ENCODE data around the gene NAALADL2. TPM values are rescaled to one million over a fixed set of nuclear protein-coding genes. Genes with fewer than 3 reads are reported as not detected.

NAALADL2 gene
- total RNA-seq, 6 donors from 2014 or later = 4.4 to 12.6 (median 6.3) TPM

GRCh38 chr3:175226444-175226843 is 367.3 kb downstream of the NAALADL2 start:
- no peaks in the 10 kb centered on the region for H3K9me3 ChIP-seq
- no peak overlapping the region for H3K27ac ChIP-seq
- no peaks in the 10 kb centered on the region for H3K27me3 ChIP-seq
- H3K4me3 ChIP-seq = no peak overlapping the region
- no peaks in the 10 kb centered on the region for H3K36me3 ChIP-seq
- DNase-seq = no peak
- WGBS, 2 donors = 89 to 91% methylated on average over 3 of the region's 3 CpGs
- ATAC-seq (ENCODE audit: low FRiP score in 2 of 2) = no peak
- no peaks in the 10 kb centered on the region for H3K4me1 ChIP-seq
- TF ChIP-seq POLR2A (IDR thresholded peaks at IDR 0.05) = no peak
- TF ChIP-seq, protein P1, sequence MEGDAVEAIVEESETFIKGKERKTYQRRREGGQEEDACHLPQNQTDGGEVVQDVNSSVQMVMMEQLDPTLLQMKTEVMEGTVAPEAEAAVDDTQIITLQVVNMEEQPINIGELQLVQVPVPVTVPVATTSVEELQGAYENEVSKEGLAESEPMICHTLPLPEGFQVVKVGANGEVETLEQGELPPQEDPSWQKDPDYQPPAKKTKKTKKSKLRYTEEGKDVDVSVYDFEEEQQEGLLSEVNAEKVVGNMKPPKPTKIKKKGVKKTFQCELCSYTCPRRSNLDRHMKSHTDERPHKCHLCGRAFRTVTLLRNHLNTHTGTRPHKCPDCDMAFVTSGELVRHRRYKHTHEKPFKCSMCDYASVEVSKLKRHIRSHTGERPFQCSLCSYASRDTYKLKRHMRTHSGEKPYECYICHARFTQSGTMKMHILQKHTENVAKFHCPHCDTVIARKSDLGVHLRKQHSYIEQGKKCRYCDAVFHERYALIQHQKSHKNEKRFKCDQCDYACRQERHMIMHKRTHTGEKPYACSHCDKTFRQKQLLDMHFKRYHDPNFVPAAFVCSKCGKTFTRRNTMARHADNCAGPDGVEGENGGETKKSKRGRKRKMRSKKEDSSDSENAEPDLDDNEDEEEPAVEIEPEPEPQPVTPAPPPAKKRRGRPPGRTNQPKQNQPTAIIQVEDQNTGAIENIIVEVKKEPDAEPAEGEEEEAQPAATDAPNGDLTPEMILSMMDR (IDR thresholded peaks at IDR 0.05) = no peak
- TF ChIP-seq EP300 (IDR thresholded peaks at IDR 0.05) = no peak
- TF ChIP-seq POLR2AphosphoS5 (IDR thresholded peaks at IDR 0.05) = no peak

GRCh38 chr3:175227126-175227525 is 368.0 kb downstream of the NAALADL2 start:
- WGBS, 2 donors = 71% methylated on average over 3 of the region's 3 CpGs
- Histone ChIP-seq H3K27ac (no peak overlapping the region), H3K4me3 (no peak overlapping the region), H3K4me1 (no peaks in the 10 kb centered on the region), H3K36me3 (no peaks in the 10 kb centered on the region), H3K9me3 (no peaks in the 10 kb centered on the region), H3K27me3 (no peaks in the 10 kb centered on the region)
- DNase-seq (no peak), ATAC-seq (ENCODE audit: low FRiP score in 2 of 2) (no peak)
- TF ChIP-seq POLR2AphosphoS5 (IDR thresholded peaks at IDR 0.05) = no peak
- TF ChIP-seq, protein P1 (IDR thresholded peaks at IDR 0.05) = no peak
- TF ChIP-seq POLR2A (IDR thresholded peaks at IDR 0.05) = no peak
- TF ChIP-seq EP300 (IDR thresholded peaks at IDR 0.05) = no peak

DNA sequence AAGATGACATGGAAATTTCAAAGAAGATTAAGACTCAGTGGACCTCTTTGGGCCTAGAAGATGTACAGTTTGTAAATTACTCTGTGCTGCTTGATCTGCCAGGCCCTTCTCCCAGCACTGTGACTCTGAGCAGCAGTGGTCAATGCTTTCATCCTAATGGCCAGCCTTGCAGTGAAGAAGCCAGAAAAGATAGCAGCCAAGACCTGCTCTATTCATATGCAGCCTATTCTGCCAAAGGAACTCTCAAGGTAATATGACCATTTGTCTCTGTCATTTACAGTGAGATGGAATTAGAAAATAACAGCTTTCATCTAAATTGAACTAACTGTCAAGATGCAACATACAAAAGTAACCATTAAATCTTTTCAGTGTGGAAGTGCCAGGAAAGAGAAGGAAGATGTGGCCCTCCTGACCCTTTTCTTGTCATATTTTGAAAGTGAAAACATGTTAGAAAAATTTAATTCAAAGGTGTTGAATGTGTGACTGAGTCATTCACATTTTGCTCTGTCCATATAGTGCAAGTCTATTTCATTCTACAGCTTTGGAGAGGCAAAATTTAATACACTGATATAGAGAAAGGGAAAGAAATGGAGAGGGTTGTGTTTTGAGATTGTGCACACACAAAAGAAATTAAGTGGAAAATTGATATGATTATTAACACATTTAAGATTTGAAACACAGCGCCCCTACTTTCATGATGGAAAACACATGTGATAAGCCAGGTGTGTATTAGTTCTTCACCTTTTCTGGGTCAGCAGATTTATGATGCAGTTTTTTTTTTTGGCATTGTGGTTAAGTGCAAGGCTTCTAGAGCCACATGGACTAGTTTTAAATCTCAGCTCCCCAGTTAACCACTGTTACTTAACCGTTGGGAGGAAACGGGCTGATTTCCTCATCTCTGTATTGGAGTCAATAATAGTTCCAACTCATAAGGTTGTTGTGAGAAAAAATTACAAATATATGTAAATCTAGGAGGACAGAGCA is 375.1 kb downstream of the NAALADL2 start:
- no peak for TF ChIP-seq POLR2AphosphoS5 (IDR thresholded peaks at IDR 0.05)
- TF ChIP-seq POLR2A (IDR thresholded peaks at IDR 0.05) = no peak
- no peak for TF ChIP-seq EP300 (IDR thresholded peaks at IDR 0.05)
- no peaks in the 10 kb centered on the region for H3K36me3 ChIP-seq
- WGBS, 2 donors = 86 to 90% methylated on average over 3 of the region's 3 CpGs

GRCh38 chr3:175238801-175239200 is 379.7 kb downstream of the NAALADL2 start:
- Histone ChIP-seq H3K4me1 (no peaks in the 10 kb centered on the region), H3K27me3 (no peaks in the 10 kb centered on the region), H3K36me3 (no peaks in the 10 kb centered on the region), H3K9me3 (no peaks in the 10 kb centered on the region), H3K27ac (no peak overlapping the region), H3K4me3 (no peak overlapping the region)
- TF ChIP-seq EP300 (IDR thresholded peaks at IDR 0.05) = no peak
- TF ChIP-seq, protein P1 (IDR thresholded peaks at IDR 0.05) = no peak
- TF ChIP-seq POLR2A (IDR thresholded peaks at IDR 0.05) = no peak
- no peak for TF ChIP-seq POLR2AphosphoS5 (IDR thresholded peaks at IDR 0.05)
- ATAC-seq (ENCODE audit: low FRiP score in 2 of 2) (no peak), DNase-seq (no peak)
- 22 to 33% methylated on average over 3 of the region's 3 CpGs for WGBS, 2 donors

More for the DNA sequence above, 375.1 kb downstream of the NAALADL2 start:
- Histone ChIP-seq H3K27ac (no peak overlapping the region), H3K4me1 (no peaks in the 10 kb centered on the region), H3K4me3 (no peak overlapping the region), H3K27me3 (no peaks in the 10 kb centered on the region), H3K9me3 (no peaks in the 10 kb centered on the region)
- DNase-seq (no peak), ATAC-seq (ENCODE audit: low FRiP score in 2 of 2) (peak in 1 of 2 donors; percentile 21)

DNA sequence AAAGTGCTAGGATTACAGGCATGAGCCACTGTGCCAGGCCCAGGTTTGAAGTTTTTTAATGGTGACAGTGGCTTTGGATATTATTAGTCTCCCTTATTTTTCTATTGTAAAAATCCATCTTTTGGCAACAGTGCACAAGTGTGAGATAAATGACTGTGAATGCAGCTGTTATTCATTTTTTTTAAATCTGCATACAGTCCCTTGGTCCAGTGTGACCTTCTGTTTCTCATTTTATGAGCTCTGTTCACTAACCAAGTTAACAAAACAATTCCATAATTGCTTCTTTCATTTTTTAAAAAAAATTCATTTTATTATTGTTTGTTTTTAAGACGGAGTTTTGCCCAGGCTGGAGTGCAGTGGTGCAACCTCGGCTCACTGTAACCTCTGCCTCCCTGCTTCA is 381.8 kb downstream of the NAALADL2 start:
- Histone ChIP-seq H3K36me3 (no peaks in the 10 kb centered on the region), H3K4me1 (no peaks in the 10 kb centered on the region), H3K27ac (no peak overlapping the region), H3K4me3 (no peak overlapping the region), H3K9me3 (no peaks in the 10 kb centered on the region), H3K27me3 (no peaks in the 10 kb centered on the region)
- no peak for DNase-seq
- WGBS, 2 donors = 83 to 88% methylated on average over 2 of the region's 2 CpGs
- TF ChIP-seq POLR2A (IDR thresholded peaks at IDR 0.05) = no peak
- ATAC-seq (ENCODE audit: low FRiP score in 2 of 2) = no peak

All from upper lobe of left lung (tissue), 6 donors.